Measurements from ENCODE around the gene YEATS4.

- TF ChIP-seq, protein P1, sequence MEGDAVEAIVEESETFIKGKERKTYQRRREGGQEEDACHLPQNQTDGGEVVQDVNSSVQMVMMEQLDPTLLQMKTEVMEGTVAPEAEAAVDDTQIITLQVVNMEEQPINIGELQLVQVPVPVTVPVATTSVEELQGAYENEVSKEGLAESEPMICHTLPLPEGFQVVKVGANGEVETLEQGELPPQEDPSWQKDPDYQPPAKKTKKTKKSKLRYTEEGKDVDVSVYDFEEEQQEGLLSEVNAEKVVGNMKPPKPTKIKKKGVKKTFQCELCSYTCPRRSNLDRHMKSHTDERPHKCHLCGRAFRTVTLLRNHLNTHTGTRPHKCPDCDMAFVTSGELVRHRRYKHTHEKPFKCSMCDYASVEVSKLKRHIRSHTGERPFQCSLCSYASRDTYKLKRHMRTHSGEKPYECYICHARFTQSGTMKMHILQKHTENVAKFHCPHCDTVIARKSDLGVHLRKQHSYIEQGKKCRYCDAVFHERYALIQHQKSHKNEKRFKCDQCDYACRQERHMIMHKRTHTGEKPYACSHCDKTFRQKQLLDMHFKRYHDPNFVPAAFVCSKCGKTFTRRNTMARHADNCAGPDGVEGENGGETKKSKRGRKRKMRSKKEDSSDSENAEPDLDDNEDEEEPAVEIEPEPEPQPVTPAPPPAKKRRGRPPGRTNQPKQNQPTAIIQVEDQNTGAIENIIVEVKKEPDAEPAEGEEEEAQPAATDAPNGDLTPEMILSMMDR (IDR thresholded peaks at IDR 0.05), result no peak
- no peak for TF ChIP-seq POLR2A (IDR thresholded peaks at IDR 0.05)
Measured at GRCh38 chr12:69341328-69341727, 18.2 kb upstream of the YEATS4 start.
